ENCODE results near the gene TCEAL7. TPM values are rescaled to one million over a fixed set of nuclear protein-coding genes. Genes with fewer than 3 reads are reported as not detected.
"Not testable (repeated sequence)": the region's sequence is repeated elsewhere in the genome, so short reads cannot be mapped to it uniquely, and the experiment has no call there.

Gene TCEAL7
- total RNA-seq, 1 donor from 2014 or later, result not detected

- H3K4me3 Mint-ChIP-seq, result no peak overlapping the region
- intact Hi-C loops (cut with micrococcal nuclease), result no loop called here
- no peak for DNase-seq
Observed at GRCh38 chrX:103344606-103345005, 14.6 kb downstream of the TCEAL7 start.

GRCh38 chrX:103347682-103348397 is 17.8 kb downstream of the TCEAL7 start:
- DNase-seq, result no peak
- no peak overlapping the region for H3K27ac Mint-ChIP-seq
- H3K27me3 Mint-ChIP-seq, result peaks cover 5% of the 10 kb centered on the region
- H3K4me1 Mint-ChIP-seq, result no peaks in the 10 kb centered on the region
- no peaks in the 10 kb centered on the region for H3K9me3 Mint-ChIP-seq
- CTCF ChIA-PET, result no interaction called here
- no peaks in the 10 kb centered on the region for H3K36me3 Mint-ChIP-seq (ENCODE audit: low read depth)
- intact Hi-C loops (cut with micrococcal nuclease), result no loop called here
- TF ChIP-seq CTCF (IDR thresholded peaks at IDR 0.05), result no peak
- no peak overlapping the region for H3K4me3 Mint-ChIP-seq
- ATAC-seq (ENCODE audit: low read depth), result no peak
- POLR2A ChIA-PET, result no interaction called here

More at GRCh38 chrX:103344606-103345005, 14.6 kb downstream of the TCEAL7 start:
- no peak for TF ChIP-seq CTCF (IDR thresholded peaks at IDR 0.05)
- Mint-ChIP-seq H3K27me3 (peaks cover 5% of the 10 kb centered on the region), H3K27ac (no peak overlapping the region), H3K9me3 (no peaks in the 10 kb centered on the region), H3K36me3 (ENCODE audit: low read depth) (no peaks in the 10 kb centered on the region), H3K4me1 (no peaks in the 10 kb centered on the region)
- ATAC-seq (ENCODE audit: low read depth), result no peak
- ChIA-PET CTCF (no interaction called here), POLR2A (no interaction called here)

- H3K4me3 Mint-ChIP-seq, result peak within 1 kb of the TSS; percentile 85
- H3K36me3 Mint-ChIP-seq (ENCODE audit: low read depth), result no peaks in the 10 kb centered on the region
- H3K27me3 Mint-ChIP-seq, result peaks cover 2% of the 10 kb centered on the region
- no peak within 1 kb of the TSS for H3K27ac Mint-ChIP-seq
- no peaks in the 10 kb centered on the region for H3K9me3 Mint-ChIP-seq
- DNase-seq, result no peak
- ChIA-PET POLR2A (no interaction called here), CTCF (no interaction called here)
- no peak for ATAC-seq (ENCODE audit: low read depth)
- H3K4me1 Mint-ChIP-seq, result peaks cover 5% of the 10 kb centered on the region
- TF ChIP-seq CTCF (IDR thresholded peaks at IDR 0.05), result no peak
- intact Hi-C loops (cut with micrococcal nuclease), result no loop called here
Observed at GRCh38 chrX:103356130-103356798, 26.2 kb downstream of the TCEAL7 start, which contains the start of gene TCEAL9. TCEAL9 (plus strand) TSS chrX:103356506; CDS start chrX:103357685, 1,179 bp downstream.

- Mint-ChIP-seq H3K27me3 (peaks cover 2% of the 10 kb centered on the region), H3K27ac (no peak overlapping the region), H3K36me3 (ENCODE audit: low read depth) (no peaks in the 10 kb centered on the region), H3K9me3 (no peaks in the 10 kb centered on the region), H3K4me1 (peaks cover 5% of the 10 kb centered on the region), H3K4me3 (peak overlapping the region; percentile 85)
- ChIA-PET CTCF (no interaction called here), POLR2A (no interaction called here)
- DNase-seq (no peak), ATAC-seq (ENCODE audit: low read depth) (no peak)
- no peak for TF ChIP-seq CTCF (IDR thresholded peaks at IDR 0.05)
- intact Hi-C loops (cut with micrococcal nuclease), result no loop called here
Observed at GRCh38 chrX:103356858-103357257, 26.8 kb downstream of the TCEAL7 start.

GRCh38 chrX:103357871-103358270 is 27.8 kb downstream of the TCEAL7 start:
- CTCF ChIA-PET, result no interaction called here
- no peak overlapping the region for H3K4me3 Mint-ChIP-seq
- peaks cover 5% of the 10 kb centered on the region for H3K4me1 Mint-ChIP-seq
- H3K27ac Mint-ChIP-seq, result no peak overlapping the region
- peaks cover 2% of the 10 kb centered on the region for H3K27me3 Mint-ChIP-seq
- TF ChIP-seq CTCF (IDR thresholded peaks at IDR 0.05), result no peak
- DNase-seq (no peak), ATAC-seq (ENCODE audit: low read depth) (no peak)
- POLR2A ChIA-PET, result no interaction called here
- intact Hi-C loops (cut with micrococcal nuclease), result no loop called here
- no peaks in the 10 kb centered on the region for H3K9me3 Mint-ChIP-seq
- H3K36me3 Mint-ChIP-seq (ENCODE audit: low read depth), result no peaks in the 10 kb centered on the region

GRCh38 chrX:103359605-103360004 is 29.6 kb downstream of the TCEAL7 start:
- DNase-seq; H3K27ac Mint-ChIP-seq; H3K36me3 Mint-ChIP-seq (ENCODE audit: low read depth); CTCF ChIA-PET; POLR2A ChIA-PET; H3K4me3 Mint-ChIP-seq; ATAC-seq (ENCODE audit: low read depth); H3K27me3 Mint-ChIP-seq; H3K4me1 Mint-ChIP-seq; intact Hi-C loops (cut with micrococcal nuclease); H3K9me3 Mint-ChIP-seq: not testable (repeated sequence)

Measured in activated B cell treated with CpG ODN at 0.5 μM for 24 hours (primary cell).